WTC11 (cell line): Measurements from ENCODE around the gene HOXB5. TPM values are rescaled to one million over a fixed set of nuclear protein-coding genes. Genes with fewer than 3 reads are reported as not detected.

ENCODE experiments used
- ATAC-seq: fragments of 200-7000 bp; cut with Tn5 transposase; 2 replicates; pipeline ENCODE4 v1.10.0; 2021; ENCODE audit warnings: mild to moderate bottlenecking, moderate library complexity
- CTCF ChIA-PET: fragments of 300-600 bp; sonication (Branson Sonifier 250); formaldehyde crosslinking; loops from one replicate; lab custom pipeline; 2021; ENCODE audit warnings: antibody characterized with exemption; lab: Charles Lee
- POLR2A ChIA-PET: fragments of 350-600 bp; sonication (Branson Sonifier 250); formaldehyde crosslinking; loops from one replicate; lab custom pipeline; 2021; ENCODE audit warnings: antibody characterized with exemption; lab: Charles Lee
- DNase-seq: peaks from one replicate; pipeline ENCODE4 v3.0.0; 2021; ENCODE audit warnings: low spot score
- H3K27ac Mint-ChIP-seq: 2 replicates; pipeline ENCODE4 v1.8.0; 2021; ENCODE audit warnings: mixed read lengths
- H3K27me3 Mint-ChIP-seq: 2 replicates; pipeline ENCODE4 v1.8.0; 2021; ENCODE audit warnings: low read depth, mild to moderate bottlenecking, moderate library complexity, mixed read lengths
- H3K36me3 Mint-ChIP-seq: 2 replicates; pipeline ENCODE4 v1.8.0; 2021; ENCODE audit warnings: mixed read lengths
- H3K4me1 Mint-ChIP-seq: 2 replicates; pipeline ENCODE4 v1.8.0; 2022; ENCODE audit warnings: mixed read lengths
- H3K4me3 Mint-ChIP-seq: 2 replicates; pipeline ENCODE4 v1.8.0; 2021; ENCODE audit warnings: mild to moderate bottlenecking, moderate library complexity, mixed read lengths
- H3K9me3 Mint-ChIP-seq: 2 replicates; pipeline ENCODE4 v1.8.0; 2021; ENCODE audit warnings: mixed read lengths
- ATF1 ChIP-seq: sonication (generic); formaldehyde crosslinking; IDR thresholded peaks from 2 replicates; pipeline ENCODE4 v1.8.1; 2023; ENCODE audit warnings: mild to moderate bottlenecking, moderate library complexity, missing genetic modification reagents
- CREM ChIP-seq: sonication (generic); formaldehyde crosslinking; IDR thresholded peaks from 2 replicates; pipeline ENCODE4 v1.8.1; 2022; ENCODE audit warnings: mild to moderate bottlenecking, missing genetic modification reagents, moderate library complexity
- FOXP1 ChIP-seq: sonication (generic); formaldehyde crosslinking; IDR thresholded peaks from 2 replicates; pipeline ENCODE4 v1.8.0; 2022; ENCODE audit warnings: missing genetic modification reagents, mild to moderate bottlenecking, moderate library complexity, borderline replicate concordance
- HMGA2 ChIP-seq: fragments of 250-450 bp; sonication (Bioruptor Pico); IDR thresholded peaks from 2 replicates; pipeline ENCODE4 v1.4.0; 2021; ENCODE audit warnings: mild to moderate bottlenecking, moderate library complexity
- KAT7 ChIP-seq: sonication (generic); formaldehyde crosslinking; IDR thresholded peaks from 2 replicates; pipeline ENCODE4 v1.8.1; 2023; ENCODE audit warnings: missing genetic modification reagents, mild to moderate bottlenecking, borderline replicate concordance
- MYBL2 ChIP-seq: sonication (generic); formaldehyde crosslinking; IDR thresholded peaks from 2 replicates; pipeline ENCODE4 v1.8.1; 2023; ENCODE audit warnings: mild to moderate bottlenecking, moderate library complexity, missing genetic modification reagents
- NFATC4 ChIP-seq: fragments of 250-450 bp; sonication (Bioruptor Pico); IDR thresholded peaks from 2 replicates; pipeline ENCODE4 v1.9.0; 2021; ENCODE audit warnings: mild to moderate bottlenecking
- NR1H2 ChIP-seq: sonication (generic); formaldehyde crosslinking; IDR thresholded peaks from 2 replicates; pipeline ENCODE4 v1.9.0; 2021; ENCODE audit warnings: mild to moderate bottlenecking, moderate library complexity, missing genetic modification reagents
- RELA ChIP-seq: sonication (generic); formaldehyde crosslinking; IDR thresholded peaks from 2 replicates; pipeline ENCODE4 v1.8.1; 2022; ENCODE audit warnings: missing genetic modification reagents, mild to moderate bottlenecking, borderline replicate concordance
- RORB ChIP-seq: fragments of 250-450 bp; sonication (Bioruptor Pico); IDR thresholded peaks from 2 replicates; pipeline ENCODE4 v1.9.0; 2021; ENCODE audit warnings: mild to moderate bottlenecking
- TCF7 ChIP-seq: sonication (generic); formaldehyde crosslinking; IDR thresholded peaks from 2 replicates; pipeline ENCODE4 v1.8.0; 2022; ENCODE audit warnings: mild to moderate bottlenecking, low read depth, missing genetic modification reagents, moderate library complexity
- ZBTB21 ChIP-seq: sonication (generic); formaldehyde crosslinking; IDR thresholded peaks from 2 replicates; pipeline ENCODE4 v1.8.1; 2023; ENCODE audit warnings: mild to moderate bottlenecking, missing genetic modification reagents, borderline replicate concordance
- ZNF121 ChIP-seq: sonication (generic); formaldehyde crosslinking; IDR thresholded peaks from 2 replicates; pipeline ENCODE4 v1.8.0; 2023; ENCODE audit warnings: missing genetic modification reagents
- ZNF219 ChIP-seq: sonication (generic); formaldehyde crosslinking; IDR thresholded peaks from 2 replicates; pipeline ENCODE4 v1.8.0; 2023; ENCODE audit warnings: missing genetic modification reagents, mild to moderate bottlenecking, borderline replicate concordance
- ZNF396 ChIP-seq: fragments of 250-450 bp; sonication (Bioruptor Pico); IDR thresholded peaks from 2 replicates; pipeline ENCODE4 v1.8.0; 2021; ENCODE audit warnings: mild to moderate bottlenecking, moderate library complexity, borderline replicate concordance
- ZNF423 ChIP-seq: fragments of 250-450 bp; sonication (Bioruptor Pico); IDR thresholded peaks from 2 replicates; pipeline ENCODE4 v2.1.2; 2022; ENCODE audit warnings: mild to moderate bottlenecking, moderate library complexity
- total RNA-seq: library from RNA; stranded (reverse); gene quantifications from 3 replicates; pipeline ENCODE4 v1.2.3, GENCODE V29; 2021
- TF ChIP-seq, protein P1 (sequence below): sonication (generic); formaldehyde crosslinking; IDR thresholded peaks from 2 replicates; pipeline ENCODE4 v1.8.1; 2023; ENCODE audit warnings: mild to moderate bottlenecking, missing genetic modification reagents, borderline replicate concordance
- TF ChIP-seq, protein P2 (sequence below): sonication (generic); formaldehyde crosslinking; IDR thresholded peaks from 2 replicates; pipeline ENCODE4 v1.8.0; 2023; ENCODE audit warnings: missing genetic modification reagents
- TF ChIP-seq, protein P3 (sequence below): fragments of 250-450 bp; sonication (Bioruptor Pico); IDR thresholded peaks from 2 replicates; pipeline ENCODE4 v1.9.0; 2021; ENCODE audit warnings: mild to moderate bottlenecking
- TF ChIP-seq, protein P4 (sequence below): sonication (generic); formaldehyde crosslinking; IDR thresholded peaks from 2 replicates; pipeline ENCODE4 v1.8.1; 2023; ENCODE audit warnings: mild to moderate bottlenecking, missing genetic modification reagents, moderate library complexity
- TF ChIP-seq, protein P5 (sequence below): sonication (generic); formaldehyde crosslinking; conservative IDR thresholded peaks from 2 replicates; pipeline ENCODE4 v1.8.1; 2023; ENCODE audit warnings: mild to moderate bottlenecking, low read depth, missing genetic modification reagents, moderate library complexity

The HOXB5 gene
- total RNA-seq, 1 experiment from 2014 or later = not detected

DNA sequence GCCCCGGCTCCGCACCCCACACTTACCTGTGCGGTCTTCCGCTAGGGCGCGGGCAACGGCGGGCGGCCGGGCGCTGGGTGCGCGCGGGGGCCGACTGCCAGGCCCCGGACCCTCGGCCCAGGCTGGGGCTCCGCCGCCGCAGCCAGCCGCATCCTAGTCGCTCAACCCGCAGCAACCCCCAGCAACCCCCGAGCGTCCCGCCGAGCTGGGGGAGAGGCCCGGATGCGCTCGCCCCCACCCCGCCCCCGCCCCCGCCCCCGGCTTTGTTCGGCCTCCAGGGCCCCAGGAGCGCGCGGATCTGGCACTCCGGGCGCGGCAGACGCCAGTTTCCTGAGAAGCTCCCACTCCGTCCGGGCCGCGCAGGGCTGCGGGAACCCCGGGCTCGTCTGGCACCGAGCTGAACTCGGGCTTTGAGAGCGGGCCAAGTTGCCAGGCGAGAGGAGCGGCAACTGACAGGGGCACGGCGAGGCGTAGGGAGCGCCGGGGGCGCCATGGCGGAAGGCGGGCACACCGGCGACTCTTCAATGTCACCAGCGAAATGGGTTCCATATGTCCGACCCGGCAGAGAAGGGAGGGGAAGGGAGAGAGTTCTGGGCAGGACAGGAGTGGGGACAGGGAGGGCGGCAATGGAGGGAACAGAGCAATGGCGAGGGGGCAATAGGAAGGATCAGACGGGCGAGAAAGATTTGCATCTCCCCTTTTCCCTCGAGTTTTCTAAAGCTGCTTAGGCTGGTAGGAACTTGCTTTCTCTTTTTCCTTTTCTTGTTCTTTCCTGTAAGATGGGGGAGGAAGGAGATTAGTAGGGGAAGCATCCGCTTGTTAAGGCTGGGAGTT lies 29.2 kb downstream of the HOXB5 start:
- Mint-ChIP-seq H3K27ac (no peak overlapping the region), H3K4me3 (peak overlapping the region; percentile 45), H3K27me3 (peaks cover 47% of the 10 kb centered on the region; the same call in 1 of the 2 replicates), H3K4me1 (peaks cover 32% of the 10 kb centered on the region), H3K9me3 (no peaks in the 10 kb centered on the region), H3K36me3 (no peaks in the 10 kb centered on the region)
- ChIA-PET CTCF (interaction anchor here (1.0 to 2.3 kb wide), 5 partner anchors 17 to 72 kb away, joined by 3 to 8 read pairs (median 4); no protein-coding TSS in a partner anchor), POLR2A (no interaction called here)
- TF ChIP-seq ZNF121 (CRISPR knock-in tag) (no peak), NFATC4 (CRISPR knock-in tag) (no peak), ZNF396 (CRISPR knock-in tag) (no peak)
- TF ChIP-seq, protein P1, sequence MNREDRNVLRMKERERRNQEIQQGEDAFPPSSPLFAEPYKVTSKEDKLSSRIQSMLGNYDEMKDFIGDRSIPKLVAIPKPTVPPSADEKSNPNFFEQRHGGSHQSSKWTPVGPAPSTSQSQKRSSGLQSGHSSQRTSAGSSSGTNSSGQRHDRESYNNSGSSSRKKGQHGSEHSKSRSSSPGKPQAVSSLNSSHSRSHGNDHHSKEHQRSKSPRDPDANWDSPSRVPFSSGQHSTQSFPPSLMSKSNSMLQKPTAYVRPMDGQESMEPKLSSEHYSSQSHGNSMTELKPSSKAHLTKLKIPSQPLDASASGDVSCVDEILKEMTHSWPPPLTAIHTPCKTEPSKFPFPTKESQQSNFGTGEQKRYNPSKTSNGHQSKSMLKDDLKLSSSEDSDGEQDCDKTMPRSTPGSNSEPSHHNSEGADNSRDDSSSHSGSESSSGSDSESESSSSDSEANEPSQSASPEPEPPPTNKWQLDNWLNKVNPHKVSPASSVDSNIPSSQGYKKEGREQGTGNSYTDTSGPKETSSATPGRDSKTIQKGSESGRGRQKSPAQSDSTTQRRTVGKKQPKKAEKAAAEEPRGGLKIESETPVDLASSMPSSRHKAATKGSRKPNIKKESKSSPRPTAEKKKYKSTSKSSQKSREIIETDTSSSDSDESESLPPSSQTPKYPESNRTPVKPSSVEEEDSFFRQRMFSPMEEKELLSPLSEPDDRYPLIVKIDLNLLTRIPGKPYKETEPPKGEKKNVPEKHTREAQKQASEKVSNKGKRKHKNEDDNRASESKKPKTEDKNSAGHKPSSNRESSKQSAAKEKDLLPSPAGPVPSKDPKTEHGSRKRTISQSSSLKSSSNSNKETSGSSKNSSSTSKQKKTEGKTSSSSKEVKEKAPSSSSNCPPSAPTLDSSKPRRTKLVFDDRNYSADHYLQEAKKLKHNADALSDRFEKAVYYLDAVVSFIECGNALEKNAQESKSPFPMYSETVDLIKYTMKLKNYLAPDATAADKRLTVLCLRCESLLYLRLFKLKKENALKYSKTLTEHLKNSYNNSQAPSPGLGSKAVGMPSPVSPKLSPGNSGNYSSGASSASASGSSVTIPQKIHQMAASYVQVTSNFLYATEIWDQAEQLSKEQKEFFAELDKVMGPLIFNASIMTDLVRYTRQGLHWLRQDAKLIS (CRISPR knock-in tag) = no peak
- TF ChIP-seq, protein P2, sequence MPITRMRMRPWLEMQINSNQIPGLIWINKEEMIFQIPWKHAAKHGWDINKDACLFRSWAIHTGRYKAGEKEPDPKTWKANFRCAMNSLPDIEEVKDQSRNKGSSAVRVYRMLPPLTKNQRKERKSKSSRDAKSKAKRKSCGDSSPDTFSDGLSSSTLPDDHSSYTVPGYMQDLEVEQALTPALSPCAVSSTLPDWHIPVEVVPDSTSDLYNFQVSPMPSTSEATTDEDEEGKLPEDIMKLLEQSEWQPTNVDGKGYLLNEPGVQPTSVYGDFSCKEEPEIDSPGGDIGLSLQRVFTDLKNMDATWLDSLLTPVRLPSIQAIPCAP = no peak
- ATAC-seq = peak; percentile 17
- DNase-seq = no peak

DNA sequence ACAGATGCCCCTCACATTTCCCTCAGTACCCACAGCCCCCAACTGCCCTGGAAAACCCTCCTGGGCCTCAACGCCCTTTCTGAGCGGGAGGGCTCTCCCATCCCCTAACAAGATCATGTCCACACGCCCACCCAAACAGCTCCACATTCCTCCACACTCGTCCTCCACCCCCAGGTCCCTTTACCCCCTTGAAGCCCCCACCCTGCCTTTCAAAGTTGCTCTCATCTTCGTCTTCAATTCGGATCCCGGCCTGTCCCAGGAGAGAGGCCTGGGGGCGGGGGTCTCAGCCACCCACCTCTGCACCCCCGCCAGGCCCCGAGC lies 29.8 kb downstream of the HOXB5 start:
- peaks cover 34% of the 10 kb centered on the region for H3K4me1 Mint-ChIP-seq
- TF ChIP-seq ZNF219 (CRISPR knock-in tag) = no peak
- no peak for TF ChIP-seq ATF1 (CRISPR knock-in tag)
- TF ChIP-seq ZBTB21 (CRISPR knock-in tag) = no peak
- TF ChIP-seq, protein P3, sequence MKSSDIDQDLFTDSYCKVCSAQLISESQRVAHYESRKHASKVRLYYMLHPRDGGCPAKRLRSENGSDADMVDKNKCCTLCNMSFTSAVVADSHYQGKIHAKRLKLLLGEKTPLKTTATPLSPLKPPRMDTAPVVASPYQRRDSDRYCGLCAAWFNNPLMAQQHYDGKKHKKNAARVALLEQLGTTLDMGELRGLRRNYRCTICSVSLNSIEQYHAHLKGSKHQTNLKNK (CRISPR knock-in tag) = no peak
- TF ChIP-seq ZNF423 = no peak
- no peak for TF ChIP-seq NR1H2 (CRISPR knock-in tag)
- TF ChIP-seq HMGA2 = no peak
- no peak for TF ChIP-seq RORB (CRISPR knock-in tag)
- no peak for TF ChIP-seq TCF7 (CRISPR knock-in tag)
- no peak for TF ChIP-seq FOXP1 (CRISPR knock-in tag)
- H3K9me3 Mint-ChIP-seq = no peaks in the 10 kb centered on the region
- CTCF ChIA-PET = interaction anchor here (0.7 to 2.3 kb wide), 7 partner anchors 17 to 73 kb away, joined by 3 to 8 read pairs (median 4); no protein-coding TSS in a partner anchor
- no peak overlapping the region for H3K27ac Mint-ChIP-seq
- POLR2A ChIA-PET = interaction anchor here (0.8 kb wide), 1 partner anchor 9 kb away, joined by 3 read pairs; no protein-coding TSS in a partner anchor
- no peaks in the 10 kb centered on the region for H3K36me3 Mint-ChIP-seq
- DNase-seq = no peak
- ATAC-seq = no peak
- H3K27me3 Mint-ChIP-seq = peaks cover 53% of the 10 kb centered on the region; the same call in 1 of the 2 replicates
- H3K4me3 Mint-ChIP-seq = peak overlapping the region; percentile 39

DNA sequence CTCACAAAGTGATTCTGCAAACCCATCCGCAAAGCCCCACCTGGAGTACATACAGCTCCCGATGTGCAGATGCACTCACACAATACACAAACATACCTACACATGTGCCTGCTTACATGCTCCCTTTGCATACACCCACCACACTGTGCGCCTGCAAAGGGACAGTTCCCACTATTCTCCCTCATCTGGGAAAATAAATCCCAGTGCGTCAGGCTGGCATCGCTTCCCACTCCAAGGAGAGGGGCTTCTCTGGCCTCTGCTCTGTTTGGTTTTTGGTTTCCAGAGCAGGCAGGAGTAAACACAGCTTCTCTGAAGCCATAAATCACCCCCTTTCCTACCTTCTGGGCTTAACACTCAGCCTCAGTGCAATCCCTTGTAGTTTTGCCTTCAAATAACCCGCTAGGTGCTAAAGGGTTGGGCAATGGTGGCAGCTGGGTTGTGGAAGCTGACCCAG lies 30.2 kb downstream of the HOXB5 start:
- H3K27me3 Mint-ChIP-seq = peaks cover 57% of the 10 kb centered on the region; the same call in 1 of the 2 replicates
- ATAC-seq (no peak), DNase-seq (no peak)
- H3K36me3 Mint-ChIP-seq = no peaks in the 10 kb centered on the region
- H3K9me3 Mint-ChIP-seq = no peaks in the 10 kb centered on the region
- peaks cover 31% of the 10 kb centered on the region for H3K4me1 Mint-ChIP-seq
- ChIA-PET POLR2A (interaction anchor here (0.8 kb wide), 1 partner anchor 9 kb away, joined by 3 read pairs; no protein-coding TSS in a partner anchor), CTCF (interaction anchor here (0.7 to 2.3 kb wide), 5 partner anchors 19 to 73 kb away, joined by 3 to 8 read pairs (median 4); no protein-coding TSS in a partner anchor)
- peak overlapping the region; percentile 39 for H3K4me3 Mint-ChIP-seq
- no peak overlapping the region for H3K27ac Mint-ChIP-seq
- TF ChIP-seq RELA (CRISPR knock-in tag) (no peak), CREM (no peak), NR1H2 (CRISPR knock-in tag) (no peak), KAT7 (CRISPR knock-in tag) (no peak), MYBL2 (CRISPR knock-in tag) (no peak), FOXP1 (CRISPR knock-in tag) (no peak)
- TF ChIP-seq, protein P4, sequence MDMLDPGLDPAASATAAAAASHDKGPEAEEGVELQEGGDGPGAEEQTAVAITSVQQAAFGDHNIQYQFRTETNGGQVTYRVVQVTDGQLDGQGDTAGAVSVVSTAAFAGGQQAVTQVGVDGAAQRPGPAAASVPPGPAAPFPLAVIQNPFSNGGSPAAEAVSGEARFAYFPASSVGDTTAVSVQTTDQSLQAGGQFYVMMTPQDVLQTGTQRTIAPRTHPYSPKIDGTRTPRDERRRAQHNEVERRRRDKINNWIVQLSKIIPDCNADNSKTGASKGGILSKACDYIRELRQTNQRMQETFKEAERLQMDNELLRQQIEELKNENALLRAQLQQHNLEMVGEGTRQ (CRISPR knock-in tag) = no peak
- TF ChIP-seq, protein P5, sequence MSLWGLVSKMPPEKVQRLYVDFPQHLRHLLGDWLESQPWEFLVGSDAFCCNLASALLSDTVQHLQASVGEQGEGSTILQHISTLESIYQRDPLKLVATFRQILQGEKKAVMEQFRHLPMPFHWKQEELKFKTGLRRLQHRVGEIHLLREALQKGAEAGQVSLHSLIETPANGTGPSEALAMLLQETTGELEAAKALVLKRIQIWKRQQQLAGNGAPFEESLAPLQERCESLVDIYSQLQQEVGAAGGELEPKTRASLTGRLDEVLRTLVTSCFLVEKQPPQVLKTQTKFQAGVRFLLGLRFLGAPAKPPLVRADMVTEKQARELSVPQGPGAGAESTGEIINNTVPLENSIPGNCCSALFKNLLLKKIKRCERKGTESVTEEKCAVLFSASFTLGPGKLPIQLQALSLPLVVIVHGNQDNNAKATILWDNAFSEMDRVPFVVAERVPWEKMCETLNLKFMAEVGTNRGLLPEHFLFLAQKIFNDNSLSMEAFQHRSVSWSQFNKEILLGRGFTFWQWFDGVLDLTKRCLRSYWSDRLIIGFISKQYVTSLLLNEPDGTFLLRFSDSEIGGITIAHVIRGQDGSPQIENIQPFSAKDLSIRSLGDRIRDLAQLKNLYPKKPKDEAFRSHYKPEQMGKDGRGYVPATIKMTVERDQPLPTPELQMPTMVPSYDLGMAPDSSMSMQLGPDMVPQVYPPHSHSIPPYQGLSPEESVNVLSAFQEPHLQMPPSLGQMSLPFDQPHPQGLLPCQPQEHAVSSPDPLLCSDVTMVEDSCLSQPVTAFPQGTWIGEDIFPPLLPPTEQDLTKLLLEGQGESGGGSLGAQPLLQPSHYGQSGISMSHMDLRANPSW (CRISPR knock-in tag) = no peak
